K562 (cell line): ENCODE measurements around the gene SAMD11. TPM values are rescaled to one million over a fixed set of nuclear protein-coding genes. Genes with fewer than 3 reads are reported as not detected.

ENCODE experiments used
- DPF2 ChIP-seq: fragments of 450-650 bp; IDR thresholded peaks from 2 replicates; pipeline ENCODE4 v1.6.1; 2016
- HNRNPUL1 ChIP-seq: fragments of 200-400 bp; formaldehyde crosslinking; IDR thresholded peaks from 2 replicates; pipeline ENCODE4 v1.6.1; 2017; ENCODE audit warnings: low read length
- PRMT5 ChIP-seq: sonication (generic); formaldehyde crosslinking; IDR thresholded peaks from 2 replicates; pipeline ENCODE4 v1.5.0; 2020; ENCODE audit warnings: missing genetic modification reagents
- RAD21 ChIP-seq, 2 experiments: fragments of 250-450 bp in 1 of 2; fragments of 450-650 bp in 1 of 2; sonication (Bioruptor Pico) in 1 of 2; formaldehyde crosslinking in 1 of 2; IDR thresholded peaks in 1 of 2; conservative IDR thresholded peaks in 1 of 2; 2 replicates each; pipeline versions ENCODE4 v1.4.0 to v1.8.0; 2020 to 2022; ENCODE audit warnings: mild to moderate bottlenecking in 2 of 2, moderate library complexity in 1 of 2
- SMAD1 ChIP-seq: fragments of 150-350 bp; IDR thresholded peaks from 2 replicates; pipeline ENCODE4 v1.6.1; 2014; ENCODE audit warnings: low read length, low read depth; ENCODE audit not compliant: partially characterized antibody
- ZNF785 ChIP-seq: fragments of 250-450 bp; sonication (Bioruptor Pico); IDR thresholded peaks from 2 replicates; pipeline ENCODE4 v1.4.0; 2020; ENCODE audit warnings: mild to moderate bottlenecking
- polyA plus RNA-seq, 8 experiments: library from polyadenylated mRNA; depleted of rRNA in 4 of 8; stranded (reverse) in 5 of 8; unstranded in 3 of 8; fragments of >200 nt; fragmentation: Nextera tagmentation in 2 of 8; fragmentation: Illumina TruSeq in 1 of 8; extraction: Ambion mirVana in 2 of 8; extraction: Trizol in 1 of 8; gene quantifications; 2 replicates each; pipeline versions ENCODE4 v1.2.1 to v1.2.3, GENCODE V29; 2011 to 2014; ENCODE audit warnings: inconsistent platforms in 1 of 8, missing spikeins in 1 of 8
- total RNA-seq, 7 experiments: library from RNA; depleted of rRNA in 6 of 7; stranded (reverse); fragments of >200 nt in 6 of 7; fragmentation: Illumina TruSeq in 2 of 7; extraction: Trizol in 2 of 7; gene quantifications; 2 replicates each; pipeline versions ENCODE4 v1.2.1 to v1.2.3, GENCODE V29; 2011 to 2021; ENCODE audit warnings: low replicate concordance in 1 of 7
- TF ChIP-seq, protein P1 (sequence below): fragments of 450-650 bp; IDR thresholded peaks from 2 replicates; pipeline ENCODE4 v1.6.1; 2016; ENCODE audit warnings: low read depth
- TF ChIP-seq, protein P2 (sequence below): sonication (generic); formaldehyde crosslinking; IDR thresholded peaks from 2 replicates; pipeline ENCODE4 v1.8.0; 2022; ENCODE audit warnings: mild to moderate bottlenecking, low read depth, missing genetic modification reagents
- TF ChIP-seq, protein P3 (sequence below): fragments of 150-350 bp; conservative IDR thresholded peaks from 2 replicates; pipeline ENCODE4 v1.6.1; 2014; ENCODE audit warnings: low read length

Gene SAMD11
- total and polyA plus RNA-seq, 9 of the 15 experiments (the other 6 are each of a cell fraction or from before 2014, with no cell fraction given): 0.07 to 0.82 (median 0.11) TPM; not detected in 2

DNA sequence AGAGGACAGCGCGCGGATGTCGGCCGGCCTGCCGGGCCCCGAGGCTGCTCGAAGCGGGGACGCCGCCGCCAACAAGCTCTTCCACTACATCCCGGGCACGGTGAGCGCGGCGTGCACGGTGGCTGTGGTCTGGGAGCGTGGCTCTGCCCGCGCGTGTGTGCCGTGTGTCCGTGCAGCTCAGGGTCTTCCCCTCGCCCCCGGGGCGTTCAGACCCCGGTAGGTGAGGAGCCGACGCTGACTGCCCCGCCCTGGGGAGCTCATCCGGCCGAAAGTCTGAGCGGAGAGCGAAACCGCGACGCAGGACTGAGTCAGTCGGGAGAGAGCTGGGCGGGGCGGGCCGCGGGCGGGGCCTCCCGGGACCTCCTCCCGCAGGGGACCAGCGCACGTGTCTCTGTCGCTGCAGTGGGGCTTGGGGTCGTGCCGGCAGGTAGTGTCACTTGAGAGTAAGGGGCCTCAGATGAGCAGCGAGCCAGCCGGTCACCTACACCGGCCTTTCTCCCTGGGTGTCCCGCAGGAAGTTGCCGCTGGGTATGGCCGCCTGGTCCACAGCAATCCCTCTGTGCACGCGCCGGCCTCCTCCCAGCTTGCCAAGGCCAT is 43.1 kb downstream of the SAMD11 start (continued):
- TF ChIP-seq, protein P1, sequence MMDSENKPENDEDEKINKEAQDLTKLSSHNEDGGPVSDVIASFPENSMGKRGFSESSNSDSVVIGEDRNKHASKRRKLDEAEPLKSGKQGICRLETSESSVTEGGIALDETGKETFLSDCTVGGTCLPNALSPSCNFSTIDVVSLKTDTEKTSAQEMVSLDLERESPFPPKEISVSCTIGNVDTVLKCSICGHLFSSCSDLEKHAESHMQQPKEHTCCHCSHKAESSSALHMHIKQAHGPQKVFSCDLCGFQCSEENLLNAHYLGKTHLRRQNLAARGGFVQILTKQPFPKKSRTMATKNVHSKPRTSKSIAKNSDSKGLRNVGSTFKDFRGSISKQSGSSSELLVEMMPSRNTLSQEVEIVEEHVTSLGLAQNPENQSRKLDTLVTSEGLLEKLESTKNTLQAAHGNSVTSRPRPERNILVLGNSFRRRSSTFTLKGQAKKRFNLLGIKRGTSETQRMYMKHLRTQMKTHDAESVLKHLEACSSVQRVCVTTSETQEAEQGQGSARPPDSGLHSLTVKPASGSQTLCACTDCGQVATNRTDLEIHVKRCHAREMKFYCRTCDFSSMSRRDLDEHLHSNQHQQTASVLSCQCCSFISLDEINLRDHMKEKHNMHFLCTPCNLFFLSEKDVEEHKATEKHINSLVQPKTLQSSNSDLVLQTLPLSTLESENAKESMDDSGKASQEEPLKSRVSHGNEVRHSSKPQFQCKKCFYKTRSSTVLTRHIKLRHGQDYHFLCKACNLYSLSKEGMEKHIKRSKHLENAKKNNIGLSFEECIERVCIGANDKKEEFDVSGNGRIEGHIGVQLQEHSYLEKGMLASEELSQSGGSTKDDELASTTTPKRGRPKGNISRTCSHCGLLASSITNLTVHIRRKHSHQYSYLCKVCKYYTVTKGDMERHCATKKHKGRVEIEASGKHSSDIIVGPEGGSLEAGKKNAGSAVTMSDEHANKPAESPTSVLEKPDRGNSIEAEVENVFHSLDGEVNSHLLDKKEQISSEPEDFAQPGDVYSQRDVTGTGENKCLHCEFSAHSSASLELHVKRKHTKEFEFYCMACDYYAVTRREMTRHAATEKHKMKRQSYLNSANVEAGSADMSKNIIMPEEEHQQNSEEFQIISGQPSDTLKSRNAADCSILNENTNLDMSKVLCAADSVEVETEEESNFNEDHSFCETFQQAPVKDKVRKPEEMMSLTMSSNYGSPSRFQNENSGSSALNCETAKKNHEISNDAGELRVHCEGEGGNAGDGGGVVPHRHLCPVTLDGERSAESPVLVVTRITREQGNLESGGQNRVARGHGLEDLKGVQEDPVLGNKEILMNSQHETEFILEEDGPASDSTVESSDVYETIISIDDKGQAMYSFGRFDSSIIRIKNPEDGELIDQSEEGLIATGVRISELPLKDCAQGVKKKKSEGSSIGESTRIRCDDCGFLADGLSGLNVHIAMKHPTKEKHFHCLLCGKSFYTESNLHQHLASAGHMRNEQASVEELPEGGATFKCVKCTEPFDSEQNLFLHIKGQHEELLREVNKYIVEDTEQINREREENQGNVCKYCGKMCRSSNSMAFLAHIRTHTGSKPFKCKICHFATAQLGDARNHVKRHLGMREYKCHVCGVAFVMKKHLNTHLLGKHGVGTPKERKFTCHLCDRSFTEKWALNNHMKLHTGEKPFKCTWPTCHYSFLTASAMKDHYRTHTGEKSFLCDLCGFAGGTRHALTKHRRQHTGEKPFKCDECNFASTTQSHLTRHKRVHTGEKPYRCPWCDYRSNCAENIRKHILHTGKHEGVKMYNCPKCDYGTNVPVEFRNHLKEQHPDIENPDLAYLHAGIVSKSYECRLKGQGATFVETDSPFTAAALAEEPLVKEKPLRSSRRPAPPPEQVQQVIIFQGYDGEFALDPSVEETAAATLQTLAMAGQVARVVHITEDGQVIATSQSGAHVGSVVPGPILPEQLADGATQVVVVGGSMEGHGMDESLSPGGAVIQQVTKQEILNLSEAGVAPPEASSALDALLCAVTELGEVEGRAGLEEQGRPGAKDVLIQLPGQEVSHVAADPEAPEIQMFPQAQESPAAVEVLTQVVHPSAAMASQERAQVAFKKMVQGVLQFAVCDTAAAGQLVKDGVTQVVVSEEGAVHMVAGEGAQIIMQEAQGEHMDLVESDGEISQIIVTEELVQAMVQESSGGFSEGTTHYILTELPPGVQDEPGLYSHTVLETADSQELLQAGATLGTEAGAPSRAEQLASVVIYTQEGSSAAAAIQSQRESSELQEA: no peak
- TF ChIP-seq SMAD1: no peak
- TF ChIP-seq, protein P2, sequence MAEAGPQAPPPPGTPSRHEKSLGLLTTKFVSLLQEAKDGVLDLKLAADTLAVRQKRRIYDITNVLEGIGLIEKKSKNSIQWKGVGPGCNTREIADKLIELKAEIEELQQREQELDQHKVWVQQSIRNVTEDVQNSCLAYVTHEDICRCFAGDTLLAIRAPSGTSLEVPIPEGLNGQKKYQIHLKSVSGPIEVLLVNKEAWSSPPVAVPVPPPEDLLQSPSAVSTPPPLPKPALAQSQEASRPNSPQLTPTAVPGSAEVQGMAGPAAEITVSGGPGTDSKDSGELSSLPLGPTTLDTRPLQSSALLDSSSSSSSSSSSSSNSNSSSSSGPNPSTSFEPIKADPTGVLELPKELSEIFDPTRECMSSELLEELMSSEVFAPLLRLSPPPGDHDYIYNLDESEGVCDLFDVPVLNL: no peak
- TF ChIP-seq ZNF785: no peak
- TF ChIP-seq RAD21 (CRISPR knock-in tag; conservative IDR thresholded peaks at IDR 0.05 in 1 of 2, IDR thresholded peaks at IDR 0.05 in 1 of 2): peak in 1 of 2 experiments; percentile 6; a peak in 1 of 4 replicates
- TF ChIP-seq, protein P3, sequence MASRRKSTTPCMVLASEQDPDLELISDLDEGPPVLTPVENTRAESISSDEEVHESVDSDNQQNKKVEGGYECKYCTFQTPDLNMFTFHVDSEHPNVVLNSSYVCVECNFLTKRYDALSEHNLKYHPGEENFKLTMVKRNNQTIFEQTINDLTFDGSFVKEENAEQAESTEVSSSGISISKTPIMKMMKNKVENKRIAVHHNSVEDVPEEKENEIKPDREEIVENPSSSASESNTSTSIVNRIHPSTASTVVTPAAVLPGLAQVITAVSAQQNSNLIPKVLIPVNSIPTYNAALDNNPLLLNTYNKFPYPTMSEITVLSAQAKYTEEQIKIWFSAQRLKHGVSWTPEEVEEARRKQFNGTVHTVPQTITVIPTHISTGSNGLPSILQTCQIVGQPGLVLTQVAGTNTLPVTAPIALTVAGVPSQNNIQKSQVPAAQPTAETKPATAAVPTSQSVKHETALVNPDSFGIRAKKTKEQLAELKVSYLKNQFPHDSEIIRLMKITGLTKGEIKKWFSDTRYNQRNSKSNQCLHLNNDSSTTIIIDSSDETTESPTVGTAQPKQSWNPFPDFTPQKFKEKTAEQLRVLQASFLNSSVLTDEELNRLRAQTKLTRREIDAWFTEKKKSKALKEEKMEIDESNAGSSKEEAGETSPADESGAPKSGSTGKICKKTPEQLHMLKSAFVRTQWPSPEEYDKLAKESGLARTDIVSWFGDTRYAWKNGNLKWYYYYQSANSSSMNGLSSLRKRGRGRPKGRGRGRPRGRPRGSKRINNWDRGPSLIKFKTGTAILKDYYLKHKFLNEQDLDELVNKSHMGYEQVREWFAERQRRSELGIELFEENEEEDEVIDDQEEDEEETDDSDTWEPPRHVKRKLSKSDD: no peak
- TF ChIP-seq PRMT5 (CRISPR knock-in tag): no peak
- no peak for TF ChIP-seq HNRNPUL1
- no peak; the same call in 1 of the 2 replicates for TF ChIP-seq DPF2
